K562 (cell line): ENCODE results near the gene KLHL8. TPM values are rescaled to one million over a fixed set of nuclear protein-coding genes. Genes with fewer than 3 reads are reported as not detected.

Experiments
- HINFP ChIP-seq: fragments of 450-650 bp; conservative IDR thresholded peaks from 2 replicates; pipeline ENCODE4 v1.6.1; 2016; ENCODE audit warnings: missing genetic modification characterization, low read depth, mild to moderate bottlenecking, control low read depth, missing compliant biosample characterization
- MGA ChIP-seq: fragments of 450-650 bp; IDR thresholded peaks from 2 replicates; pipeline ENCODE4 v1.6.1; 2016; ENCODE audit warnings: mild to moderate bottlenecking, moderate library complexity
- NR0B1 ChIP-seq: fragments of 450-650 bp; IDR thresholded peaks from one replicate; pipeline ENCODE4 v1.6.1; 2018; ENCODE audit warnings: mild to moderate bottlenecking, moderate library complexity; ENCODE audit not compliant: partially characterized antibody
- SIRT6 ChIP-seq: IDR thresholded peaks from one replicate; pipeline ENCODE4 v1.6.1; 2012; ENCODE audit warnings: low read depth, mild to moderate bottlenecking, control low read depth, inconsistent platforms, low read length, moderate library complexity
- TGIF2 ChIP-seq: sonication (generic); formaldehyde crosslinking; IDR thresholded peaks from 2 replicates; pipeline ENCODE4 v1.8.1; 2022; ENCODE audit warnings: mild to moderate bottlenecking, missing genetic modification reagents, moderate library complexity
- ZNF280A ChIP-seq: fragments of 450-650 bp; IDR thresholded peaks from 2 replicates; pipeline ENCODE4 v1.6.1; 2018; ENCODE audit warnings: mild to moderate bottlenecking, low read depth; ENCODE audit not compliant: partially characterized antibody
- ZNF280B ChIP-seq: fragments of 250-450 bp; sonication (Bioruptor Pico); IDR thresholded peaks from 2 replicates; pipeline ENCODE4 v1.5.1; 2021; ENCODE audit warnings: mild to moderate bottlenecking
- polyA plus RNA-seq, 8 experiments: library from polyadenylated mRNA; depleted of rRNA in 4 of 8; stranded (reverse) in 5 of 8; unstranded in 3 of 8; fragments of >200 nt; fragmentation: Nextera tagmentation in 2 of 8; fragmentation: Illumina TruSeq in 1 of 8; extraction: Ambion mirVana in 2 of 8; extraction: Trizol in 1 of 8; gene quantifications; 2 replicates each; pipeline versions ENCODE4 v1.2.1 to v1.2.3, GENCODE V29; 2011 to 2014; ENCODE audit warnings: inconsistent platforms in 1 of 8, missing spikeins in 1 of 8
- total RNA-seq, 7 experiments: library from RNA; depleted of rRNA in 6 of 7; stranded (reverse); fragments of >200 nt in 6 of 7; fragmentation: Illumina TruSeq in 2 of 7; extraction: Trizol in 2 of 7; gene quantifications; 2 replicates each; pipeline versions ENCODE4 v1.2.1 to v1.2.3, GENCODE V29; 2011 to 2021; ENCODE audit warnings: low replicate concordance in 1 of 7

Gene KLHL8
- total and polyA plus RNA-seq, 9 of the 15 experiments (the other 6 are each of a cell fraction or from before 2014, with no cell fraction given): 8.7 to 25.3 (median 15.7) TPM

- peak; percentile 67 for TF ChIP-seq MGA
- no peak for TF ChIP-seq ZNF280A
- no peak for TF ChIP-seq ZNF280B (CRISPR knock-in tag)
- TF ChIP-seq NR0B1: no peak
- no peak for TF ChIP-seq SIRT6
- no peak for TF ChIP-seq HINFP
- no peak for TF ChIP-seq TGIF2 (CRISPR knock-in tag)
These were observed at the start of gene KLHL8 (continued) for GRCh38 chr4:87220094-87220822.
